Right atrium auricular region (tissue), 2 donors: ENCODE measurements around the gene GNL3L. TPM values are rescaled to one million over a fixed set of nuclear protein-coding genes. Genes with fewer than 3 reads are reported as not detected.
"Not testable (repeated sequence)": the region's sequence is repeated elsewhere in the genome, so short reads cannot be mapped to it uniquely, and the experiment has no call there.

Experiments used
- DNase-seq: peaks from one replicate; pipeline ENCODE4 v3.0.0-alpha.2; 2019; ENCODE audit warnings: low spot score
- H3K27ac ChIP-seq, 2 donors: fragments of 200-600 bp; sonication (generic); 1 replicate in 1 of 2; 2 replicates in 1 of 2; pipeline ENCODE4 v1.5.1; 2016 to 2019
- H3K27me3 ChIP-seq, 2 donors: fragments of 200-600 bp; sonication (generic); one replicate each; pipeline versions ENCODE4 v1.5.1 to v1.6.0; 2017 to 2019
- H3K36me3 ChIP-seq: fragments of 200-600 bp; sonication (generic); one replicate; pipeline ENCODE4 v1.5.1; 2016
- H3K4me1 ChIP-seq, 2 donors: fragments of 200-600 bp; sonication (generic); one replicate each; pipeline versions ENCODE4 v1.5.1 to v1.6.0; 2017 to 2019
- H3K4me3 ChIP-seq, 2 donors: fragments of 200-600 bp; sonication (generic); 1 replicate in 1 of 2; 2 replicates in 1 of 2; pipeline ENCODE4 v1.5.1; 2017 to 2019; ENCODE audit warnings: mild to moderate bottlenecking in 1 of 2, moderate library complexity in 1 of 2
- H3K9me3 ChIP-seq, 2 donors: fragments of 200-600 bp; sonication (generic); one replicate each; pipeline ENCODE4 v1.5.1; 2019
- CTCF ChIP-seq, 2 donors: fragments of 200-600 bp; sonication (generic); IDR thresholded peaks; one replicate each; pipeline ENCODE4 v1.5.1; 2019; ENCODE audit warnings: antibody characterized with exemption in 2 of 2
- total RNA-seq, 2 donors: library from RNA; depleted of rRNA; stranded (reverse); fragments of >200 nt; gene quantifications; one replicate each; pipeline ENCODE4 v1.1.0, GENCODE V29; 2016

GNL3L gene, protein sequence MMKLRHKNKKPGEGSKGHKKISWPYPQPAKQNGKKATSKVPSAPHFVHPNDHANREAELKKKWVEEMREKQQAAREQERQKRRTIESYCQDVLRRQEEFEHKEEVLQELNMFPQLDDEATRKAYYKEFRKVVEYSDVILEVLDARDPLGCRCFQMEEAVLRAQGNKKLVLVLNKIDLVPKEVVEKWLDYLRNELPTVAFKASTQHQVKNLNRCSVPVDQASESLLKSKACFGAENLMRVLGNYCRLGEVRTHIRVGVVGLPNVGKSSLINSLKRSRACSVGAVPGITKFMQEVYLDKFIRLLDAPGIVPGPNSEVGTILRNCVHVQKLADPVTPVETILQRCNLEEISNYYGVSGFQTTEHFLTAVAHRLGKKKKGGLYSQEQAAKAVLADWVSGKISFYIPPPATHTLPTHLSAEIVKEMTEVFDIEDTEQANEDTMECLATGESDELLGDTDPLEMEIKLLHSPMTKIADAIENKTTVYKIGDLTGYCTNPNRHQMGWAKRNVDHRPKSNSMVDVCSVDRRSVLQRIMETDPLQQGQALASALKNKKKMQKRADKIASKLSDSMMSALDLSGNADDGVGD
- total RNA-seq = 10 to 100 TPM; 24.6 to 35.5 TPM

GRCh38 chrX:54529552-54530356 is at the start of gene GNL3L:
Gene GNL3L, plus strand, starts transcription at chrX:54530219. Its CDS starts 2,348 bp downstream, at chrX:54532567.
- Histone ChIP-seq H3K4me1 (peaks cover 0 to 17% of the 10 kb centered on the region in 2 donors), H3K4me3 (peak within 1 kb of the TSS; percentile 64), H3K9me3 (peaks cover 0 to 6% of the 10 kb centered on the region in 2 donors), H3K27me3 (no peaks in the 10 kb centered on the region), H3K27ac (peak within 1 kb of the TSS; percentile 78 to 84), H3K36me3 (no peaks in the 10 kb centered on the region)
- DNase-seq = peak; percentile 86
- no peak for TF ChIP-seq CTCF (IDR thresholded peaks at IDR 0.05)

DNA sequence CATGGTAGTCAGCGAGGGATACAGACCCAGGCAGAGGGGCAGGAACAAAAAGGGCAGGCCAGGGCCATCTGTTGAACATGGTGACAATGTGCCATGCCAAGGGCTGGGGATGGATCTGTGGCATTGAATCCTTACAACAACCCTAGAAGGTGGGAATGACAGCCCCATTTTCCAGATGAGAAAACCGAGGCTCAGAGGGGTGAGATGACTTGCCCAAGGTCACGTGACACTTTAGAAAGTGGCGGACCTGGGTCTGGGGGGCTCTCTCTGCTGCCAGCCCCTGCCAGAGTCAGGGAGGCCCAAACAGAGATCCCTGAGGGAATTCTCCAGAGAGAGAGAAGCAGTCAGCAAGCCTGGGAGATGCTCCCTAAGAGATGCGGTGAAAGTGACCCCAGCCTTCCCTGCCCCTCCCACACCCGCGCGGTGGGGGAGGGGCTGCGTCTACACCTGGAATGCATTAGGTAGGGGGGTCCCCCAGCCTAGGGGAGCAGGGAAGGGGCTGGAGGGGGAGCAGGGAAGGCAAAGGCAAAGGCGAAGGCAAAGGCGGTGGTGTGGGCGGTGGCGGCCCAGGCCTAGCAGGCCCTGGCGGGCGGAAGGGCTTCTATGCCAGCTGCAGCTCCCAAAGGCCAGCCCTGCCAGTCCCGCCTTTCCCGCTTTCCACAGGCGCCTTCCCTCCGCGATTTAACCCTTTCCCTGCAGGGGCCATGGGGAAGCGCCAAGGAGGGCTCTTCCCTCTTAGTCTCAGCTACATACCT is 47.0 kb upstream of the GNL3L start:
- no peaks in the 10 kb centered on the region for H3K27me3 ChIP-seq
- H3K36me3 ChIP-seq = no peaks in the 10 kb centered on the region
- peak overlapping the region; percentile 54 to 59 for H3K27ac ChIP-seq
- no peak for TF ChIP-seq CTCF (IDR thresholded peaks at IDR 0.05)
- peak overlapping the region in 1 of 2 donors; percentile 12 for H3K4me3 ChIP-seq
- H3K4me1 ChIP-seq = peaks cover 0 to 31% of the 10 kb centered on the region in 2 donors
- DNase-seq = no peak
- H3K9me3 ChIP-seq = no peaks in the 10 kb centered on the region

GRCh38 chrX:54483946-54484345 is 46.1 kb upstream of the GNL3L start:
- Histone ChIP-seq H3K4me3 (no peak overlapping the region), H3K9me3 (no peaks in the 10 kb centered on the region), H3K36me3 (no peaks in the 10 kb centered on the region), H3K27me3 (no peaks in the 10 kb centered on the region), H3K4me1 (peaks cover 0 to 31% of the 10 kb centered on the region in 2 donors), H3K27ac (peak overlapping the region in 1 of 2 donors; percentile 59)
- TF ChIP-seq CTCF (IDR thresholded peaks at IDR 0.05) = no peak
- DNase-seq = no peak

DNA sequence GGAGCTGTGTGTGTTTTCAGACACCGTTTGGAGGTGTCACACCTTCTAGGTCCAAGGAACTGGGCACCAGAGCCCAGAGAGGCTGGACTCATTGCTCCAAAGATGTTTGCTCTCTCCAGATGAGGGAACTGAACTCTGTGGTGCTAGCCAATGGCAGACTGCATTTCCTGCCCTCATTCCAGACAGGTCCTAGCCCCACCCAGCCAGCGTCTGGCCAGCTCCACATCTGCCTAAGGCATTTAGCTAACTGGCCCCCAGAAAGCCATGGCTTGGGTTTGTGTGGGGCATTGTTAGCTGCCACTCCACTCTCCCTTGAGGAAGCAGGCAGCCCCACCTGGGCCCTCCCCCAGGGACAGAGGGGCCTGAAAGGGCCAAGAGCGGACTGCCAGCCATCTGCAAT is 45.4 kb upstream of the GNL3L start:
- H3K9me3 ChIP-seq = no peaks in the 10 kb centered on the region
- H3K36me3 ChIP-seq = no peaks in the 10 kb centered on the region
- DNase-seq = no peak
- TF ChIP-seq CTCF (IDR thresholded peaks at IDR 0.05) = no peak
- H3K27me3 ChIP-seq = no peaks in the 10 kb centered on the region
- no peak overlapping the region for H3K4me3 ChIP-seq
- H3K4me1 ChIP-seq = peaks cover 0 to 30% of the 10 kb centered on the region in 2 donors
- H3K27ac ChIP-seq = no peak overlapping the region

DNA sequence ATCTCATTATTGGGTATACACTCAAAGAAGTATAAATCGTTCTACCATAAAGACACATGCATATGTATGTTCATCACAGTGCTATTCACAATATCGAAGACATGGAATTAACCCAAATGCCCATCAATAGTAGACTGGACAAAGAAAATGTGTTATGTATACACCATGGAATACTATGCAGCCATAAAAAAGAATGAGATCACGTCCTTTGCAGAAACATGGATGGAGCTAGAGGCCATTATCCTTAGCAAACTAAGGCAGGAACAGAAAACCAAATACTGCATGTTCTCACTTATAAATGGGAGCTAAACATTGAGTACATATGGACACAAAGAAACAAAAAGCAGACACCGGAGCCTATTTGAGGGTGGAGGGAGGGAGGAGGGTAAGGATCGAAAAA is 40.2 kb upstream of the GNL3L start:
- not testable (repeated sequence) for H3K4me3 ChIP-seq, H3K27me3 ChIP-seq, H3K27ac ChIP-seq, H3K36me3 ChIP-seq, H3K9me3 ChIP-seq, DNase-seq
- H3K4me1 ChIP-seq = peaks cover 0 to 13% of the 10 kb centered on the region in 2 donors
